AG04449 (cell line): ENCODE data around the gene MSH5.

Experiments
- CTCF ChIA-PET: fragments of 350-600 bp; formaldehyde crosslinking; extraction: SDS; loops from one replicate; lab custom pipeline; 2021; ENCODE audit warnings: antibody characterized with exemption; lab: Yijun Ruan, JAX
- POLR2A ChIA-PET: fragments of 400-600, 350-600 bp; formaldehyde crosslinking; extraction: SDS; loops from one replicate; lab custom pipeline; 2020; ENCODE audit warnings: antibody characterized with exemption, inconsistent platforms; lab: Yijun Ruan, JAX
- DNase-seq: peaks from one replicate; pipeline ENCODE4 v3.0.0-alpha.2; 2010; ENCODE audit warnings: low read depth, low spot score
- H3K4me3 ChIP-seq: 2 replicates; pipeline ENCODE4 v1.5.1; 2011; ENCODE audit warnings: low read depth, mild to moderate bottlenecking, control low read depth, low read length
- TF ChIP-seq, protein P1 (sequence below): IDR thresholded peaks from one replicate; pipeline ENCODE4 v1.5.1; 2011; ENCODE audit warnings: mild to moderate bottlenecking, moderate library complexity, low read length, control low read depth, inconsistent platforms; ENCODE audit not compliant: insufficient read depth; ENCODE audit errors: missing control alignments

The MSH5 gene

DNA sequence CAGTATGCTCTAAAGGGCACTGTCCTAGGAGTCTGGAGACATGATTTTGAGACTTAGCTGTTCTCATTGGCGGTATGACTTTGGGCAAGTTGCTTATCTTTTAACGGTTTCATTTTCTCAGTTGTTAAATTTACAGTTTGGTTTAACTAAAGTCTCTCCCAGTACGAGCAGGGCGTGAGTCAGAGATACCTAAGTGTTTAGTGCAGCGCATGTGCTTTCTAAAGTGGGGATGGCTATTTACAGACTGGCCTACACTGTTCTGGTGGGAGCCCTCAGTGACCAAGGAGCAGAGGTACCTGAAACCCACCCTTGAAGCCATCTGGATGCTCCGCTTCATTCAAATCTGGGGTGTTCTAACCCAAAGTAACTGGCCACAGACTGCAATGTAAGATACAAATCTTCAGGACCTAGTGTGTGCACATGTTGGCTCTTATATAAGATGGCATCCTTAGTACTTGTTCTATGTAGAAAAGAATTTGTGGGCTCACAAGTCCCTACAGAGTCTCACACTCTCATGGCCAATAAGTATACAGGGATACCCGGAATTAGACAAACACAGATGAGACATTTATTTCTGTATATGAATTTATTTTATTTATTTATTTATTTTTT is 10.7 kb downstream of the MSH5 start:
- ChIA-PET CTCF (interaction anchor here (0.9 to 4.1 kb wide), 3 partner anchors 11 to 41 kb away, joined by 3 to 21 read pairs (median 5); partner anchors contain the start of gene MSH5), POLR2A (no interaction called here)
- DNase-seq, result no peak
- TF ChIP-seq, protein P1, sequence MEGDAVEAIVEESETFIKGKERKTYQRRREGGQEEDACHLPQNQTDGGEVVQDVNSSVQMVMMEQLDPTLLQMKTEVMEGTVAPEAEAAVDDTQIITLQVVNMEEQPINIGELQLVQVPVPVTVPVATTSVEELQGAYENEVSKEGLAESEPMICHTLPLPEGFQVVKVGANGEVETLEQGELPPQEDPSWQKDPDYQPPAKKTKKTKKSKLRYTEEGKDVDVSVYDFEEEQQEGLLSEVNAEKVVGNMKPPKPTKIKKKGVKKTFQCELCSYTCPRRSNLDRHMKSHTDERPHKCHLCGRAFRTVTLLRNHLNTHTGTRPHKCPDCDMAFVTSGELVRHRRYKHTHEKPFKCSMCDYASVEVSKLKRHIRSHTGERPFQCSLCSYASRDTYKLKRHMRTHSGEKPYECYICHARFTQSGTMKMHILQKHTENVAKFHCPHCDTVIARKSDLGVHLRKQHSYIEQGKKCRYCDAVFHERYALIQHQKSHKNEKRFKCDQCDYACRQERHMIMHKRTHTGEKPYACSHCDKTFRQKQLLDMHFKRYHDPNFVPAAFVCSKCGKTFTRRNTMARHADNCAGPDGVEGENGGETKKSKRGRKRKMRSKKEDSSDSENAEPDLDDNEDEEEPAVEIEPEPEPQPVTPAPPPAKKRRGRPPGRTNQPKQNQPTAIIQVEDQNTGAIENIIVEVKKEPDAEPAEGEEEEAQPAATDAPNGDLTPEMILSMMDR, result no peak
- H3K4me3 ChIP-seq, result no peak overlapping the region

- TF ChIP-seq, protein P1, result no peak
- POLR2A ChIA-PET, result interaction anchor here (0.6 to 2.8 kb wide), 10 partner anchors 12 to 219 kb away, joined by 3 to 15 read pairs (median 4); partner anchors contain the start of genes DXO, HSPA1B and MSH5
- DNase-seq, result no peak
- CTCF ChIA-PET, result interaction anchor here (0.9 to 4.1 kb wide), 7 partner anchors 13 to 53 kb away, joined by 3 to 21 read pairs (median 4); partner anchors contain the start of gene CLIC1
- H3K4me3 ChIP-seq, result no peak overlapping the region
Measured at GRCh38 chr6:31752739-31753319, 13.0 kb downstream of the MSH5 start.

DNA sequence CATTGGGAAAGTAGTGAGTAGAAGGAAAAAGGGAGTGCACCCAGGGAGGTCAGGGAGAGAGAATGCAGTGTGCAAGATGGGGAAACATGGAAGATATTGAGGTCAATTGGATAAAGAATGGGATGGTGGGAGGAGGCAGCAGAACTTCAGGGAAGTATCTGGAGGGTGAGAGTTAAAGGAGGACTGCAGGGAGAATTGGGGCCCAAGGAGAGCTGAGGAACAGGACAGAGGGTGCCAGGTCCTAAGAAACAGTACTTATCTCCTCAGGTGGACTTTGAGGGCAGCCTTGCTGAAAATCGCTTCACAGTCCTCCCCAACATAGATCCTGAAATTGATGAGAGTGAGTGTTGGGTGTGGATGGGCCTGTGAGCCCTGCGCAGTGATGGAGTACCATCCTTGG is 18.5 kb downstream of the MSH5 start:
- TF ChIP-seq, protein P1, result no peak
- POLR2A ChIA-PET, result no interaction called here
- DNase-seq, result no peak
- CTCF ChIA-PET, result interaction anchor here (1.1 to 5.4 kb wide), 2 partner anchors 11 to 132 kb away, joined by 4 to 28 read pairs; no protein-coding TSS in a partner anchor
- no peak overlapping the region for H3K4me3 ChIP-seq

DNA sequence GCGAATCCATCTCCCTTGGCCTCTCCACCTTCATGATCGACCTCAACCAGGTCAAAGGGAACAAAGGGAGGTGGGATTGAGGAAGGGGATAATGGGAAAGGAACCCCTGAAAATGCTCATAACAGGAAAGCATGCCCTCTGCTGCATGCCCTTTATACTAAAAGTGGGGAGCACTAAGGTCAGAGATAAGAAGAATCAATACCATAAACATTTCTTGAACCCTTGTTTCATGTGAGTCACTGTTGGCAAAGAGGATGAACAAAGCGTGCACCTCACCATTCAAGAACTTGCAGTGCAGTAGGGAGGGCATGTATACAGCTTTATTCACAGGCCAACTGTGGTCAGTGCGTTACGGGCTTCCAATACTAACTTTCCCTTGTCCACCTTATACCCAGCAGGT is 21.0 kb downstream of the MSH5 start:
- ChIA-PET POLR2A (interaction anchor here (0.7 kb wide), 1 partner anchor 10 kb away, joined by 3 read pairs; no protein-coding TSS in a partner anchor), CTCF (interaction anchor here (1.8 kb wide), 2 partner anchors 9 to 30 kb away, joined by 5 to 12 read pairs; no protein-coding TSS in a partner anchor)
- TF ChIP-seq, protein P1, result no peak
- DNase-seq, result no peak
- H3K4me3 ChIP-seq, result no peak overlapping the region

DNA sequence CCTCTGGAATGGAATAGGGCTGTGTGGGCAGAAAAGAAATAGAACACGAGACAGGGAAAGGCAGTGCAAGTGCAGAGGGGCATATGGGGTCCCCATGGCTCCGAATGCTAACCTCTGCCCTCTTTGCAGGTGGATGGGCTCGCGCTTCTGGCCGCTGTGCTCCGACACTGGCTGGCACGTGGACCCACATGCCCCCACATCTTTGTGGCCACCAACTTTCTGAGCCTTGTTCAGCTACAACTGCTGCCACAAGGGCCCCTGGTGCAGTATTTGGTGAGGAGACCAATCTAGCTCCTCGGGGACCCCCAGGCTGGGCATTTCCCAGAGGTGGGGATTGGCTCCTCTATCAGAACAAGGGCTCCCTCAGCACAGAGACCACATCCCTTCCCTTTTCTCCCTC is 21.5 kb downstream of the MSH5 start:
- no peak for DNase-seq
- POLR2A ChIA-PET, result interaction anchor here (0.7 kb wide), 1 partner anchor 10 kb away, joined by 3 read pairs; no protein-coding TSS in a partner anchor
- CTCF ChIA-PET, result interaction anchor here (1.8 kb wide), 2 partner anchors 9 to 30 kb away, joined by 5 to 12 read pairs; no protein-coding TSS in a partner anchor
- H3K4me3 ChIP-seq, result no peak overlapping the region
- TF ChIP-seq, protein P1, result no peak

DNA sequence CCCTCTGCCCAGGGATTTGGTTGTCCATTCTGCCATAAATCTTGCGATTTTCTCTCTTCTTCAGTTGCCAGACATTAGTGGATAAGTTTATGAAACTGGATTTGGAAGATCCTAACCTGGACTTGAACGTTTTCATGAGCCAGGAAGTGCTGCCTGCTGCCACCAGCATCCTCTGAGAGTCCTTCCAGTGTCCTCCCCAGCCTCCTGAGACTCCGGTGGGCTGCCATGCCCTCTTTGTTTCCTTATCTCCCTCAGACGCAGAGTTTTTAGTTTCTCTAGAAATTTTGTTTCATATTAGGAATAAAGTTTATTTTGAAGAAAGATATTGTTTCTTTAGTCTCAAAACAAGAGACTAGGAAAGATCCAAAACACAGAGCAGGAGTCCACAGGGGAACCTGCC is 22.6 kb downstream of the MSH5 start, which contains the start of gene SAPCD1:
Gene SAPCD1 (plus strand): TSS at position 301 of the 400 bp plus-strand sequence. CDS start 399 bp downstream, outside the sequence.
- POLR2A ChIA-PET, result no interaction called here
- DNase-seq, result no peak
- no peak within 1 kb of the TSS for H3K4me3 ChIP-seq
- TF ChIP-seq, protein P1, result no peak
- CTCF ChIA-PET, result interaction anchor here (1.4 to 1.8 kb wide), 2 partner anchors 8 to 29 kb away, joined by 5 to 12 read pairs; no protein-coding TSS in a partner anchor
